ENCODE data around the gene GPC6.

The GPC6 gene

GRCh38 chr13:93752541-93752940, 525.9 kb downstream of the GPC6 start:
- no peak for TF ChIP-seq CTCF (IDR thresholded peaks at IDR 0.05; ENCODE audit: low read depth, low read length)
- no peak for DNase-seq (ENCODE audit: extremely low read depth, low read depth)

- no peak for TF ChIP-seq CTCF (IDR thresholded peaks at IDR 0.05; ENCODE audit: low read depth, low read length)
- no peak for DNase-seq (ENCODE audit: extremely low read depth, low read depth)
Observed at GRCh38 chr13:93753639-93754038, 527.0 kb downstream of the GPC6 start.

GRCh38 chr13:93755341-93755740, 528.7 kb downstream of the GPC6 start:
- no peak for TF ChIP-seq CTCF (IDR thresholded peaks at IDR 0.05; ENCODE audit: low read depth, low read length)
- DNase-seq (ENCODE audit: extremely low read depth, low read depth), result no peak

- no peak for DNase-seq (ENCODE audit: extremely low read depth, low read depth)
- TF ChIP-seq CTCF (IDR thresholded peaks at IDR 0.05; ENCODE audit: low read depth, low read length), result no peak
Observed at GRCh38 chr13:93758575-93758974, 532.0 kb downstream of the GPC6 start.

- no peak for DNase-seq (ENCODE audit: extremely low read depth, low read depth)
- TF ChIP-seq CTCF (IDR thresholded peaks at IDR 0.05; ENCODE audit: low read depth, low read length), result no peak
Observed at GRCh38 chr13:93762708-93763426, 536.3 kb downstream of the GPC6 start.

GRCh38 chr13:93765062-93765461, 538.5 kb downstream of the GPC6 start:
- no peak for DNase-seq (ENCODE audit: extremely low read depth, low read depth)
- TF ChIP-seq CTCF (IDR thresholded peaks at IDR 0.05; ENCODE audit: low read depth, low read length), result no peak

- TF ChIP-seq CTCF (IDR thresholded peaks at IDR 0.05; ENCODE audit: low read depth, low read length), result no peak
- DNase-seq (ENCODE audit: extremely low read depth, low read depth), result no peak
Observed at GRCh38 chr13:93765811-93766210, 539.2 kb downstream of the GPC6 start.

Data from AG09319 (cell line).